ENCODE data around the gene HOXB3.

DNA sequence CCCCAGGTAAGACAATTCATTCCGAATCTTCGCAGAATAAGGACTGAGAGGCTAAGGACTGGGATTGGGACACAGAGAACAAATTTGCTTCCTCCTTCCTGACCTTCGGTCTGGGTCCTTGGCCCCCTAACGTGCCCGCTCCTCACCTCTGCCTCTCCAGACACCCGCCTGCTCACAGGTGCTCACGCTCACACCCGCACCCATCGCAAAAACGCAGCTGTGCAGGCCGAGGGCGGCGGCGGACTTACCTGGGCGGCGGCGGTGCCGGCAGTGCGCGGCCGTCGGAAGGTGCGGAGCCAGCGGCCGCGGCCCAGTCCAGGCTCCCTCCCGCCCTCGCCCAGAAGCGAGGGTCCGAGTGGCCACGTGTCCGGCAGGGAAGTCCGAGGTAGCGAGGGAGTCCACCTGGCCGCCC, 43.2 kb upstream of the HOXB3 start:
- TF ChIP-seq POLR2AphosphoS5 (IDR thresholded peaks at IDR 0.05) = peak in 2 of 3 donors; percentile 28 to 54
- TF ChIP-seq EP300 (IDR thresholded peaks at IDR 0.05; ENCODE audit: low read depth) = no peak
- peak; percentile 38 for TF ChIP-seq POLR2A (IDR thresholded peaks at IDR 0.05)
- TF ChIP-seq CTCF (IDR thresholded peaks at IDR 0.05) = no peak

Data from transverse colon (tissue), 4 donors.